Motor neuron (in vitro differentiated cells): ENCODE results near the gene HS2ST1. TPM values are rescaled to one million over a fixed set of nuclear protein-coding genes. Genes with fewer than 3 reads are reported as not detected.

ENCODE experiments used
- ATAC-seq, 8 experiments: fragments of 200-7000 bp; cut with Tn5 transposase; replicated peaks in 6 of 8; 2 replicates each; pipeline ENCODE4 v1.8.0; 2021; ENCODE audit warnings: mild to moderate bottlenecking in 8 of 8, moderate library complexity in 8 of 8
- H3K27ac ChIP-seq, 2 donors: fragments of 250-450 bp; sonication (Bioruptor Pico); 2 replicates each; pipeline ENCODE4 v1.9.0; 2021; ENCODE audit warnings: antibody characterized with exemption in 2 of 2, mild to moderate bottlenecking in 2 of 2, moderate library complexity in 1 of 2
- H3K4me1 ChIP-seq, 2 donors: fragments of 250-450 bp; sonication (Bioruptor Pico); replicated peaks in 1 of 2; 2 replicates each; pipeline ENCODE4 v1.6.1; 2021; ENCODE audit warnings: antibody characterized with exemption in 2 of 2, mild to moderate bottlenecking in 2 of 2, moderate library complexity in 1 of 2
- H3K4me3 ChIP-seq, 5 donors: fragments of 250-450 bp; sonication (Bioruptor Pico); 2 replicates each; pipeline ENCODE4 v1.9.0; 2021; ENCODE audit warnings: antibody characterized with exemption in 5 of 5, mild to moderate bottlenecking in 5 of 5, moderate library complexity in 4 of 5
- WGBS, 10 experiments: fragments of 450-650 bp; shearing (Covaris generic); methylation state at CpG; one replicate each; pipeline ENCODE4 v1.0.0; 2022; 5-methylcytosine and 5-hydroxymethylcytosine counted together
- in situ Hi-C, 9 experiments: fragments of 400-800 bp; cut with MboI; loops; one replicate each; pipeline ENCODE4 v1.15.0; 2021; ENCODE audit warnings: low sequenced_read_pairs in 9 of 9, low pct_unique_long_range_greater_than_20kb in 2 of 9; ENCODE audit not compliant: unreplicated experiment in 9 of 9
- total RNA-seq, 8 experiments: library from RNA; unstranded; fragments of 300-600 nt; gene quantifications; 2 replicates each; pipeline versions ENCODE4 v1.2.3 to v1.2.4, GENCODE V29; 2022

Gene HS2ST1
- total RNA-seq, 8 experiments from 2014 or later, result 12.2 to 43.6 (median 23.0) TPM

- 43 to 100% (median 95%) methylated on average over 1 of the region's 2 CpGs; no CpG with 5 or more reads in 4 of the 10 experiments for WGBS, 10 experiments
- Histone ChIP-seq H3K4me3 (no peak overlapping the region), H3K4me1 (peaks cover 27% of the 10 kb centered on the region in 2 donors), H3K27ac (no peak overlapping the region)
- no peak for ATAC-seq
- in situ Hi-C loops, result loop anchor here in 4 of 9 experiments (25.0 kb wide), 4 partner anchors 190 to 1715 kb away; partner anchors contain the start of gene LMO4 (in 2 of the 4)
Measured at GRCh38 chr1:87146986-87147385, 232.6 kb downstream of the HS2ST1 start.

- no peak for ATAC-seq
- 33 to 92% (median 75%) methylated on average over 1 to 3 of the region's 3 CpGs for WGBS, 10 experiments
- Histone ChIP-seq H3K4me3 (no peak overlapping the region), H3K27ac (no peak overlapping the region), H3K4me1 (peaks cover 33 to 35% of the 10 kb centered on the region in 2 donors)
- in situ Hi-C loops, result loop anchor here in 4 of 9 experiments (25.0 kb wide), 4 partner anchors 189 to 1714 kb away; partner anchors contain the start of gene LMO4 (in 2 of the 4)
Measured at GRCh38 chr1:87147851-87148250, 233.4 kb downstream of the HS2ST1 start.

- H3K27ac ChIP-seq, result no peak overlapping the region
- H3K4me1 ChIP-seq, result peaks cover 33 to 39% of the 10 kb centered on the region in 2 donors
- WGBS, 10 experiments, result 88 to 100% (median 100%) methylated on average over 1 to 4 of the region's 4 CpGs; no CpG with 5 or more reads in 1 of the 10 experiments
- in situ Hi-C loops, result loop anchor here in 4 of 9 experiments (25.0 kb wide), 4 partner anchors 189 to 1714 kb away; partner anchors contain the start of gene LMO4 (in 2 of the 4)
- no peak for ATAC-seq
- H3K4me3 ChIP-seq, result no peak overlapping the region
Measured at GRCh38 chr1:87148661-87149060, 234.2 kb downstream of the HS2ST1 start.

- no peak overlapping the region for H3K4me3 ChIP-seq
- in situ Hi-C loops, result loop anchor here in 4 of 9 experiments (25.0 kb wide), 4 partner anchors 188 to 1713 kb away; partner anchors contain the start of gene LMO4 (in 2 of the 4)
- ATAC-seq, result peak in 3 of 8 experiments; percentile 36 to 82 (median 47)
- no peak overlapping the region for H3K27ac ChIP-seq
- H3K4me1 ChIP-seq, result peaks cover 38 to 45% of the 10 kb centered on the region in 2 donors
- WGBS, 10 experiments, result 38 to 100% (median 50%) methylated on average over 2 to 7 of the region's 7 CpGs; no CpG with 5 or more reads in 1 of the 10 experiments
Measured at GRCh38 chr1:87149241-87150041, 235.0 kb downstream of the HS2ST1 start.

- 0 to 100% (median 76%) methylated on average over 1 of the region's 1 CpG; no CpG with 5 or more reads in 2 of the 10 experiments for WGBS, 10 experiments
- in situ Hi-C loops, result no loop called here
- H3K4me3 ChIP-seq, result no peak overlapping the region
- peaks cover 45 to 52% of the 10 kb centered on the region in 2 donors for H3K4me1 ChIP-seq
- H3K27ac ChIP-seq, result no peak overlapping the region
- no peak for ATAC-seq
Measured at GRCh38 chr1:87150143-87150542, 235.7 kb downstream of the HS2ST1 start.

- 3 to 72% (median 13%) methylated on average over 1 to 39 of the region's 45 CpGs for WGBS, 10 experiments
- in situ Hi-C loops, result no loop called here
- peaks cover 56 to 65% of the 10 kb centered on the region in 2 donors for H3K4me1 ChIP-seq
- H3K27ac ChIP-seq, result peak overlapping the region in 1 of 2 donors; percentile 10
- H3K4me3 ChIP-seq, result peak overlapping the region; percentile 1 to 18 (median 9)
- ATAC-seq, result peak in 6 of 8 experiments; percentile 51 to 88 (median 83)
Measured at GRCh38 chr1:87151500-87152421, 237.3 kb downstream of the HS2ST1 start.

- Histone ChIP-seq H3K4me1 (peaks cover 53 to 63% of the 10 kb centered on the region in 2 donors), H3K4me3 (no peak overlapping the region), H3K27ac (no peak overlapping the region)
- in situ Hi-C loops, result no loop called here
- WGBS, 10 experiments, result 10 to 58% (median 37%) methylated on average over 4 to 9 of the region's 9 CpGs; no CpG with 5 or more reads in 4 of the 10 experiments
- ATAC-seq, result peak; percentile 30 to 80 (median 68)
Measured at GRCh38 chr1:87154384-87154783, 239.9 kb downstream of the HS2ST1 start.

- ATAC-seq, result peak; percentile 34 to 85 (median 52)
- peaks cover 45 to 55% of the 10 kb centered on the region in 2 donors for H3K4me1 ChIP-seq
- in situ Hi-C loops, result no loop called here
- peak overlapping the region; percentile 7 to 9 for H3K27ac ChIP-seq
- H3K4me3 ChIP-seq, result no peak overlapping the region
- 0 to 56% (median 37%) methylated on average over 1 to 6 of the region's 6 CpGs for WGBS, 10 experiments
Measured at GRCh38 chr1:87155170-87155569, 240.7 kb downstream of the HS2ST1 start.

- in situ Hi-C loops, result no loop called here
- Histone ChIP-seq H3K4me3 (no peak overlapping the region), H3K4me1 (peaks cover 41 to 51% of the 10 kb centered on the region in 2 donors), H3K27ac (peak overlapping the region; percentile 7 to 9)
- WGBS, 10 experiments, result 61 to 96% (median 81%) methylated on average over 1 to 9 of the region's 9 CpGs; no CpG with 5 or more reads in 2 of the 10 experiments
- no peak for ATAC-seq
Measured at GRCh38 chr1:87155648-87156047, 241.2 kb downstream of the HS2ST1 start.

- H3K27ac ChIP-seq, result no peak overlapping the region
- WGBS, 10 experiments, result 60 to 97% (median 88%) methylated on average over 1 to 6 of the region's 6 CpGs; no CpG with 5 or more reads in 2 of the 10 experiments
- ATAC-seq, result no peak
- peaks cover 36 to 46% of the 10 kb centered on the region in 2 donors for H3K4me1 ChIP-seq
- in situ Hi-C loops, result no loop called here
- H3K4me3 ChIP-seq, result no peak overlapping the region
Measured at GRCh38 chr1:87156124-87156523, 241.7 kb downstream of the HS2ST1 start.

- in situ Hi-C loops, result no loop called here
- no peak overlapping the region for H3K27ac ChIP-seq
Measured at GRCh38 chr1:87159378-87159915, 245.0 kb downstream of the HS2ST1 start.

More at GRCh38 chr1:87159378-87159915, 245.0 kb downstream of the HS2ST1 start:
- WGBS, 10 experiments, result 62 to 93% (median 84%) methylated on average over 1 to 6 of the region's 6 CpGs
- Histone ChIP-seq H3K4me1 (peaks cover 18 to 20% of the 10 kb centered on the region in 2 donors), H3K4me3 (no peak overlapping the region)
- ATAC-seq, result peak in 1 of 8 experiments; percentile 23
